Measurements from ENCODE around the gene NXPE2.

- no peak for TF ChIP-seq CTCF (conservative IDR thresholded peaks at IDR 0.05 in 1 of 2, IDR thresholded peaks at IDR 0.05 in 1 of 2; ENCODE audit: extremely low read depth in 1 of 2, insufficient read depth in 1 of 2, low read depth in 1 of 2, low read length in 2 of 2)
- no peak for TF ChIP-seq EZH2 (IDR thresholded peaks at IDR 0.05; ENCODE audit: borderline replicate concordance, low read length)
Measured at GRCh38 chr11:114650661-114651060, 27.7 kb upstream of the NXPE2 start.

Measured in mammary epithelial cell (primary cell).